HG02884 (cell line): Measurements from ENCODE around the gene ALPP.
"Not testable (repeated sequence)": the region's sequence is repeated elsewhere in the genome, so short reads cannot be mapped to it uniquely, and the experiment has no call there.

Experiments used
- ATAC-seq: cut with Tn5 transposase; IDR thresholded peaks from one replicate; pipeline ENCODE4 v1.9.1; 2021; ENCODE audit warnings: mild to moderate bottlenecking, moderate library complexity; ENCODE audit not compliant: unreplicated experiment

Gene ALPP

GRCh38 chr2:232363064-232363783 is 15.3 kb upstream of the ALPP start:
- ATAC-seq: not testable (repeated sequence)

- ATAC-seq: no peak
Observed at GRCh38 chr2:232363784-232364615, 14.6 kb upstream of the ALPP start.

- ATAC-seq: not testable (repeated sequence)
Observed at GRCh38 chr2:232364806-232365594, 13.6 kb upstream of the ALPP start.

- no peak for ATAC-seq
Observed at GRCh38 chr2:232365621-232366321, 12.8 kb upstream of the ALPP start.

- ATAC-seq: not testable (repeated sequence)
Observed at GRCh38 chr2:232366461-232366860, 12.1 kb upstream of the ALPP start.

- ATAC-seq: no peak
Observed at GRCh38 chr2:232367016-232367415, 11.5 kb upstream of the ALPP start.

- no peak for ATAC-seq
Observed at GRCh38 chr2:232367591-232368233, 10.8 kb upstream of the ALPP start.

- ATAC-seq: no peak
Observed at GRCh38 chr2:232368311-232368731, 10.2 kb upstream of the ALPP start.

- no peak for ATAC-seq
Observed at GRCh38 chr2:232369126-232369951, 9.2 kb upstream of the ALPP start.

GRCh38 chr2:232370007-232370406 is 8.5 kb upstream of the ALPP start:
- not testable (repeated sequence) for ATAC-seq

- ATAC-seq: no peak
Observed at GRCh38 chr2:232372231-232373208, 6.0 kb upstream of the ALPP start.

- no peak for ATAC-seq
Observed at GRCh38 chr2:232374356-232374755, 4.2 kb upstream of the ALPP start.

GRCh38 chr2:232375164-232375563 is 3.4 kb upstream of the ALPP start:
- ATAC-seq: no peak

GRCh38 chr2:232376260-232376659 is 2.3 kb upstream of the ALPP start:
- no peak for ATAC-seq

- ATAC-seq: no peak
Observed at GRCh38 chr2:232376713-232377112, 1.8 kb upstream of the ALPP start.

- ATAC-seq: no peak
Observed at GRCh38 chr2:232377319-232377718, 1.2 kb upstream of the ALPP start.

- no peak for ATAC-seq
Observed at GRCh38 chr2:232377841-232378734, 463 bp upstream of the ALPP start.
